GM18951 (cell line): ENCODE measurements around the gene GSTM5.

ENCODE experiments used
- POLR2A ChIP-seq: IDR thresholded peaks from 4 replicates; pipeline ENCODE4 v1.6.1; 2011; ENCODE audit warnings: mild to moderate bottlenecking; ENCODE audit not compliant: insufficient read length, insufficient read depth; ENCODE audit errors: extremely low read depth
- in situ Hi-C: fragments of 300-500 bp; cut with MboI; formaldehyde crosslinking; loops from one replicate; pipeline ENCODE4 v1.12.0; 2022; ENCODE audit warnings: low sequenced_read_pairs, mixed read lengths, inconsistent platforms; ENCODE audit not compliant: unreplicated experiment

GSTM5 gene

GRCh38 chr1:109714661-109715372 is 2.8 kb downstream of the GSTM5 start:
- in situ Hi-C loops: no loop called here
- TF ChIP-seq POLR2A: no peak

- TF ChIP-seq POLR2A: no peak
- in situ Hi-C loops: no loop called here
Observed at GRCh38 chr1:109716121-109716520, 4.1 kb downstream of the GSTM5 start.

GRCh38 chr1:109716570-109717090 is 4.6 kb downstream of the GSTM5 start:
- in situ Hi-C loops: no loop called here
- TF ChIP-seq POLR2A: no peak

- no peak for TF ChIP-seq POLR2A
- in situ Hi-C loops: no loop called here
Observed at GRCh38 chr1:109717729-109718128, 5.7 kb downstream of the GSTM5 start.

- TF ChIP-seq POLR2A: no peak
- in situ Hi-C loops: no loop called here
Observed at GRCh38 chr1:109718495-109718894, 6.4 kb downstream of the GSTM5 start.

- in situ Hi-C loops: no loop called here
- no peak for TF ChIP-seq POLR2A
Observed at GRCh38 chr1:109719337-109719837, 7.3 kb downstream of the GSTM5 start.

- no peak for TF ChIP-seq POLR2A
- in situ Hi-C loops: no loop called here
Observed at GRCh38 chr1:109721042-109721441, 9.0 kb downstream of the GSTM5 start.

GRCh38 chr1:109721971-109722370 is 9.9 kb downstream of the GSTM5 start:
- in situ Hi-C loops: no loop called here
- no peak for TF ChIP-seq POLR2A

- TF ChIP-seq POLR2A: no peak
Observed at GRCh38 chr1:109722908-109723691, 11.0 kb downstream of the GSTM5 start.

GRCh38 chr1:109724933-109725332 is 12.9 kb downstream of the GSTM5 start:
- in situ Hi-C loops: no loop called here
- TF ChIP-seq POLR2A: no peak

More at GRCh38 chr1:109722908-109723691, 11.0 kb downstream of the GSTM5 start:
- in situ Hi-C loops: no loop called here

- in situ Hi-C loops: no loop called here
- no peak for TF ChIP-seq POLR2A
Observed at GRCh38 chr1:109725510-109725909, 13.5 kb downstream of the GSTM5 start.

- in situ Hi-C loops: no loop called here
- TF ChIP-seq POLR2A: no peak
Observed at GRCh38 chr1:109726007-109726406, 14.0 kb downstream of the GSTM5 start.

GRCh38 chr1:109726728-109727373 is 14.8 kb downstream of the GSTM5 start:
- no peak for TF ChIP-seq POLR2A
- in situ Hi-C loops: no loop called here
